GM18526 (cell line): ENCODE measurements around the gene KHK.

Experiments used
- POLR2A ChIP-seq: IDR thresholded peaks from 3 replicates; pipeline ENCODE4 v1.6.1; 2011; ENCODE audit not compliant: insufficient read length; ENCODE audit errors: extremely low read depth

The KHK gene

GRCh38 chr2:27096748-27097297 lies 10.3 kb downstream of the KHK start:
- no peak for TF ChIP-seq POLR2A

GRCh38 chr2:27097341-27097740 lies 10.8 kb downstream of the KHK start:
- no peak for TF ChIP-seq POLR2A

GRCh38 chr2:27099334-27099955 lies 12.9 kb downstream of the KHK start:
- TF ChIP-seq POLR2A = no peak

GRCh38 chr2:27100036-27100435 lies 13.5 kb downstream of the KHK start:
- no peak for TF ChIP-seq POLR2A

GRCh38 chr2:27102329-27102728 lies 15.8 kb downstream of the KHK start:
- no peak for TF ChIP-seq POLR2A

- TF ChIP-seq POLR2A = no peak
Measured at GRCh38 chr2:27105981-27106380, 19.4 kb downstream of the KHK start.

GRCh38 chr2:27108221-27108620 lies 21.6 kb downstream of the KHK start:
- no peak for TF ChIP-seq POLR2A

- no peak for TF ChIP-seq POLR2A
Measured at GRCh38 chr2:27109083-27109482, 22.5 kb downstream of the KHK start.

- no peak for TF ChIP-seq POLR2A
Measured at GRCh38 chr2:27115519-27115918, 28.9 kb downstream of the KHK start.

GRCh38 chr2:27117995-27118524 lies 31.5 kb downstream of the KHK start:
- TF ChIP-seq POLR2A = no peak

GRCh38 chr2:27118525-27119329 lies 32.2 kb downstream of the KHK start, which contains the start of gene CGREF1:
TSS of gene CGREF1 (minus strand) at chr2:27119128. CDS start at chr2:27104366, 14,762 bp downstream.
- no peak for TF ChIP-seq POLR2A

GRCh38 chr2:27121906-27122305 lies 35.3 kb downstream of the KHK start:
- no peak for TF ChIP-seq POLR2A

- no peak for TF ChIP-seq POLR2A
Measured at GRCh38 chr2:27122791-27123190, 36.2 kb downstream of the KHK start.

GRCh38 chr2:27123302-27124150 lies 37.0 kb downstream of the KHK start, which contains the start of gene ABHD1:
TSS of gene ABHD1 (plus strand) at chr2:27123815. CDS start at chr2:27123949, 134 bp downstream.
- no peak for TF ChIP-seq POLR2A

- TF ChIP-seq POLR2A = no peak
Measured at GRCh38 chr2:27125104-27125503, 38.5 kb downstream of the KHK start.
